ENCODE results near the gene MFSD6L.

The MFSD6L gene

GRCh38 chr17:8800656-8801055 is 1.5 kb upstream of the MFSD6L start:
- no peak for TF ChIP-seq CTCF (IDR thresholded peaks at IDR 0.05; ENCODE audit: low read depth, low read length)
- H3K4me3 ChIP-seq (replicated peaks in 1 of 2; ENCODE audit: low read depth in 2 of 2, low read length in 2 of 2): no peak overlapping the region
- no peak for DNase-seq (ENCODE audit: low read depth in 2 of 2)

- DNase-seq (ENCODE audit: low read depth in 2 of 2): peak in 1 of 2 donors; percentile 5
- no peak for TF ChIP-seq CTCF (IDR thresholded peaks at IDR 0.05; ENCODE audit: low read depth, low read length)
- no peak overlapping the region for H3K4me3 ChIP-seq (replicated peaks in 1 of 2; ENCODE audit: low read depth in 2 of 2, low read length in 2 of 2)
Measured at GRCh38 chr17:8799570-8800212, 526 bp upstream of the MFSD6L start.

- H3K4me3 ChIP-seq (replicated peaks in 1 of 2; ENCODE audit: low read depth in 2 of 2, low read length in 2 of 2): no peak overlapping the region
- DNase-seq (ENCODE audit: low read depth in 2 of 2): no peak
- no peak for TF ChIP-seq CTCF (IDR thresholded peaks at IDR 0.05; ENCODE audit: low read depth, low read length)
Measured at GRCh38 chr17:8798176-8798845, 854 bp downstream of the MFSD6L start.

GRCh38 chr17:8797621-8798175 is 1.5 kb downstream of the MFSD6L start:
- H3K4me3 ChIP-seq (replicated peaks in 1 of 2; ENCODE audit: low read depth in 2 of 2, low read length in 2 of 2): no peak overlapping the region
- DNase-seq (ENCODE audit: low read depth in 2 of 2): no peak
- TF ChIP-seq CTCF (IDR thresholded peaks at IDR 0.05; ENCODE audit: low read depth, low read length): no peak

- peak in 1 of 2 donors; percentile 5 for DNase-seq (ENCODE audit: low read depth in 2 of 2)
- TF ChIP-seq CTCF (IDR thresholded peaks at IDR 0.05; ENCODE audit: low read depth, low read length): no peak
- H3K4me3 ChIP-seq (replicated peaks in 1 of 2; ENCODE audit: low read depth in 2 of 2, low read length in 2 of 2): no peak overlapping the region
Measured at GRCh38 chr17:8794636-8795035, 4.5 kb downstream of the MFSD6L start.

GRCh38 chr17:8793649-8794048 is 5.5 kb downstream of the MFSD6L start:
- TF ChIP-seq CTCF (IDR thresholded peaks at IDR 0.05; ENCODE audit: low read depth, low read length): no peak
- H3K4me3 ChIP-seq (replicated peaks in 1 of 2; ENCODE audit: low read depth in 2 of 2, low read length in 2 of 2): no peak overlapping the region
- no peak for DNase-seq (ENCODE audit: low read depth in 2 of 2)
